ENCODE results near the gene NAP1L1.

DNA sequence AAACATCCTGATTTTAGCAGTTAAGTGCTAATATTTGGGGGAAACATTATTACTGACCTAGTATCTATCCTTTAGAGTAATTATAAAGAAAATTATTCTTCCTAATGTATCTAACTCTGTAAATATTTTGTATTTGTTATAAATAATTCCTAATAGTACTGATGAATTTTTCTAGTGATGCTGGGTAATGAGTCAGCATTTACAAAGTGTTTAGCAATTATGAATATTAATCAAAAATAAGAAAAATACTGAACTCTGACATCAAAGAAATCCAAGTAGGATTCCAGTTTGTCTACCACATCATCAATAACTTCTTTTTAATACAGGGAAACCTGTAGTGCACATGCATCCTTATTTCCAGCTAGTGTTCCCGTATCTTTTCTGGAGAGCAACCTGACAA, 9.0 kb downstream of the NAP1L1 start:
- TF ChIP-seq CTCF (IDR thresholded peaks at IDR 0.05) (no peak), POLR2A (IDR thresholded peaks at IDR 0.05) (no peak)

Data from uterus (tissue), 2 donors.